Measurements from ENCODE around the gene SLC18A3. TPM values are rescaled to one million over a fixed set of nuclear protein-coding genes. Genes with fewer than 3 reads are reported as not detected.

SLC18A3 gene
- total RNA-seq, 2 experiments from 2014 or later: not detected

- Mint-ChIP-seq H3K4me1 (ENCODE audit: low read depth) (peaks cover 10% of the 10 kb centered on the region), H3K27me3 (ENCODE audit: low read depth) (peaks cover 72% of the 10 kb centered on the region), H3K27ac (no peak overlapping the region), H3K9me3 (peaks cover 3% of the 10 kb centered on the region), H3K36me3 (ENCODE audit: low read depth) (peaks cover 2% of the 10 kb centered on the region), H3K4me3 (no peak overlapping the region)
- no peak for DNase-seq
- CTCF ChIA-PET: no interaction called here
- intact Hi-C loops (cut with micrococcal nuclease): no loop called here
Measured at GRCh38 chr10:49608166-49609005, 1.7 kb upstream of the SLC18A3 start.

- no peak for DNase-seq
- Mint-ChIP-seq H3K4me3 (no peak overlapping the region), H3K36me3 (ENCODE audit: low read depth) (peaks cover 2% of the 10 kb centered on the region), H3K27ac (no peak overlapping the region), H3K9me3 (peaks cover 3% of the 10 kb centered on the region), H3K4me1 (ENCODE audit: low read depth) (peaks cover 14% of the 10 kb centered on the region), H3K27me3 (ENCODE audit: low read depth) (peaks cover 73% of the 10 kb centered on the region)
- CTCF ChIA-PET: no interaction called here
- intact Hi-C loops (cut with micrococcal nuclease): no loop called here
Measured at GRCh38 chr10:49609006-49609282, 1.2 kb upstream of the SLC18A3 start.

- Mint-ChIP-seq H3K27ac (no peak overlapping the region), H3K4me3 (no peak overlapping the region), H3K27me3 (ENCODE audit: low read depth) (peaks cover 70% of the 10 kb centered on the region), H3K36me3 (ENCODE audit: low read depth) (peaks cover 2% of the 10 kb centered on the region), H3K4me1 (ENCODE audit: low read depth) (peaks cover 15% of the 10 kb centered on the region), H3K9me3 (peaks cover 3% of the 10 kb centered on the region)
- DNase-seq: no peak
- CTCF ChIA-PET: no interaction called here
- intact Hi-C loops (cut with micrococcal nuclease): no loop called here
Measured at GRCh38 chr10:49609283-49610113, 612 bp upstream of the SLC18A3 start.

- H3K4me3 Mint-ChIP-seq: no peak overlapping the region
- peaks cover 2% of the 10 kb centered on the region for H3K36me3 Mint-ChIP-seq (ENCODE audit: low read depth)
Measured at GRCh38 chr10:49610458-49611165, 502 bp downstream of the SLC18A3 start.

GRCh38 chr10:49611166-49611815, 1.2 kb downstream of the SLC18A3 start:
- intact Hi-C loops (cut with micrococcal nuclease): no loop called here
- H3K4me1 Mint-ChIP-seq (ENCODE audit: low read depth): peaks cover 18% of the 10 kb centered on the region
- H3K36me3 Mint-ChIP-seq (ENCODE audit: low read depth): peaks cover 2% of the 10 kb centered on the region
- peaks cover 75% of the 10 kb centered on the region for H3K27me3 Mint-ChIP-seq (ENCODE audit: low read depth)
- CTCF ChIA-PET: interaction anchor here (1.1 kb wide), 1 partner anchor 15 kb away, joined by 3 read pairs; no protein-coding TSS in a partner anchor
- peaks cover 3% of the 10 kb centered on the region for H3K9me3 Mint-ChIP-seq
- no peak for DNase-seq
- H3K4me3 Mint-ChIP-seq: no peak overlapping the region
- H3K27ac Mint-ChIP-seq: no peak overlapping the region

More at GRCh38 chr10:49610458-49611165, 502 bp downstream of the SLC18A3 start:
- Mint-ChIP-seq H3K9me3 (peaks cover 3% of the 10 kb centered on the region), H3K4me1 (ENCODE audit: low read depth) (peaks cover 18% of the 10 kb centered on the region), H3K27me3 (ENCODE audit: low read depth) (peaks cover 71% of the 10 kb centered on the region), H3K27ac (no peak overlapping the region)
- CTCF ChIA-PET: no interaction called here
- intact Hi-C loops (cut with micrococcal nuclease): no loop called here
- DNase-seq: no peak

GRCh38 chr10:49611816-49612512, 1.9 kb downstream of the SLC18A3 start:
- DNase-seq: no peak
- no peak overlapping the region for H3K27ac Mint-ChIP-seq
- intact Hi-C loops (cut with micrococcal nuclease): no loop called here
- H3K4me3 Mint-ChIP-seq: no peak overlapping the region
- H3K36me3 Mint-ChIP-seq (ENCODE audit: low read depth): peaks cover 2% of the 10 kb centered on the region
- peaks cover 18% of the 10 kb centered on the region for H3K4me1 Mint-ChIP-seq (ENCODE audit: low read depth)
- CTCF ChIA-PET: interaction anchor here (1.1 kb wide), 1 partner anchor 16 kb away, joined by 3 read pairs; no protein-coding TSS in a partner anchor
- peaks cover 3% of the 10 kb centered on the region for H3K9me3 Mint-ChIP-seq
- H3K27me3 Mint-ChIP-seq (ENCODE audit: low read depth): peaks cover 79% of the 10 kb centered on the region

- Mint-ChIP-seq H3K4me1 (ENCODE audit: low read depth) (peaks cover 16% of the 10 kb centered on the region), H3K4me3 (no peak overlapping the region), H3K9me3 (peaks cover 3% of the 10 kb centered on the region), H3K27me3 (ENCODE audit: low read depth) (peaks cover 80% of the 10 kb centered on the region), H3K27ac (no peak overlapping the region), H3K36me3 (ENCODE audit: low read depth) (peaks cover 2% of the 10 kb centered on the region)
- no peak for DNase-seq
- CTCF ChIA-PET: no interaction called here
- intact Hi-C loops (cut with micrococcal nuclease): no loop called here
Measured at GRCh38 chr10:49612513-49613164, 2.5 kb downstream of the SLC18A3 start.

GRCh38 chr10:49613165-49613881, 3.2 kb downstream of the SLC18A3 start:
- H3K27me3 Mint-ChIP-seq (ENCODE audit: low read depth): peaks cover 79% of the 10 kb centered on the region
- peaks cover 2% of the 10 kb centered on the region for H3K36me3 Mint-ChIP-seq (ENCODE audit: low read depth)
- CTCF ChIA-PET: no interaction called here
- intact Hi-C loops (cut with micrococcal nuclease): no loop called here
- no peak overlapping the region for H3K27ac Mint-ChIP-seq
- H3K9me3 Mint-ChIP-seq: peaks cover 3% of the 10 kb centered on the region
- no peak for DNase-seq
- H3K4me1 Mint-ChIP-seq (ENCODE audit: low read depth): peaks cover 16% of the 10 kb centered on the region
- H3K4me3 Mint-ChIP-seq: no peak overlapping the region

- DNase-seq: no peak
- no peak within 1 kb of the TSS for H3K27ac Mint-ChIP-seq
- CTCF ChIA-PET: no interaction called here
- peaks cover 2% of the 10 kb centered on the region for H3K36me3 Mint-ChIP-seq (ENCODE audit: low read depth)
- peaks cover 77% of the 10 kb centered on the region for H3K27me3 Mint-ChIP-seq (ENCODE audit: low read depth)
- peaks cover 3% of the 10 kb centered on the region for H3K9me3 Mint-ChIP-seq
- no peak within 1 kb of the TSS for H3K4me3 Mint-ChIP-seq
- H3K4me1 Mint-ChIP-seq (ENCODE audit: low read depth): peaks cover 16% of the 10 kb centered on the region
- intact Hi-C loops (cut with micrococcal nuclease): no loop called here
Measured at GRCh38 chr10:49613882-49614241, 3.8 kb downstream of the SLC18A3 start, which contains the start of gene CHAT. TSS of gene CHAT (plus strand) at chr10:49614037. CDS start at chr10:49614190, 153 bp downstream.

- H3K27me3 Mint-ChIP-seq (ENCODE audit: low read depth): peaks cover 75% of the 10 kb centered on the region
- no peak for DNase-seq
- CTCF ChIA-PET: no interaction called here
- H3K4me1 Mint-ChIP-seq (ENCODE audit: low read depth): peaks cover 16% of the 10 kb centered on the region
- no peak overlapping the region for H3K27ac Mint-ChIP-seq
- H3K4me3 Mint-ChIP-seq: no peak overlapping the region
- H3K9me3 Mint-ChIP-seq: peaks cover 3% of the 10 kb centered on the region
- H3K36me3 Mint-ChIP-seq (ENCODE audit: low read depth): peaks cover 2% of the 10 kb centered on the region
- intact Hi-C loops (cut with micrococcal nuclease): no loop called here
Measured at GRCh38 chr10:49614242-49615198, 4.4 kb downstream of the SLC18A3 start.

Data from activated naive CD4-positive, alpha-beta T cell treated with anti-CD3 and anti-CD28 coated beads for 36 hours (primary cell).